ENCODE measurements around the gene HMGXB4.

GRCh38 chr22:35212009-35212408 is 45.3 kb upstream of the HMGXB4 start:
- TF ChIP-seq CTCF (IDR thresholded peaks at IDR 0.05; ENCODE audit: low read depth, low read length, poor library complexity, severe bottlenecking) = no peak
- TF ChIP-seq EZH2phosphoT487 (IDR thresholded peaks at IDR 0.05; ENCODE audit: borderline replicate concordance, low read length) = no peak

Measured in DOHH2 (cell line).